SHP77 treated with DMSO at 0.1 percent for 48 hours (cell line): ENCODE data around the gene CCND3.
"Not testable (repeated sequence)": the region's sequence is repeated elsewhere in the genome, so short reads cannot be mapped to it uniquely, and the experiment has no call there.

Experiments used
- DNase-seq: peaks from one replicate; lab custom pipeline; 2025; lab: John Stamatoyannopoulos, UW

Gene CCND3

GRCh38 chr6:41947581-41948220 lies 6.1 kb upstream of the CCND3 start:
- no peak for DNase-seq

GRCh38 chr6:41943456-41943855 lies 1.8 kb upstream of the CCND3 start:
- no peak for DNase-seq

- not testable (repeated sequence) for DNase-seq
Observed at GRCh38 chr6:41942882-41943281, 1.3 kb upstream of the CCND3 start.

- DNase-seq: no peak
Observed at GRCh38 chr6:41942067-41942851, 651 bp upstream of the CCND3 start.

GRCh38 chr6:41940759-41941279 lies 789 bp downstream of the CCND3 start:
- DNase-seq: no peak

GRCh38 chr6:41939848-41940758 lies 1.5 kb downstream of the CCND3 start:
- no peak for DNase-seq

GRCh38 chr6:41939176-41939847 lies 2.3 kb downstream of the CCND3 start:
- no peak for DNase-seq

- DNase-seq: no peak
Observed at GRCh38 chr6:41938590-41939175, 2.9 kb downstream of the CCND3 start.

GRCh38 chr6:41937861-41938574 lies 3.6 kb downstream of the CCND3 start:
- no peak for DNase-seq

GRCh38 chr6:41937472-41937860 lies 4.1 kb downstream of the CCND3 start:
- DNase-seq: no peak

- DNase-seq: peak; percentile 56
Observed at GRCh38 chr6:41936073-41936837, 5.4 kb downstream of the CCND3 start.

GRCh38 chr6:41935685-41936072 lies 5.9 kb downstream of the CCND3 start:
- no peak for DNase-seq

GRCh38 chr6:41935193-41935574 lies 6.4 kb downstream of the CCND3 start:
- DNase-seq: no peak

- no peak for DNase-seq
Observed at GRCh38 chr6:41934278-41935192, 7.1 kb downstream of the CCND3 start.

GRCh38 chr6:41932378-41932777 lies 9.2 kb downstream of the CCND3 start:
- DNase-seq: no peak

- no peak for DNase-seq
Observed at GRCh38 chr6:41931792-41932191, 9.8 kb downstream of the CCND3 start.

- DNase-seq: no peak
Observed at GRCh38 chr6:41929924-41930323, 11.7 kb downstream of the CCND3 start.

- no peak for DNase-seq
Observed at GRCh38 chr6:41927253-41927652, 14.4 kb downstream of the CCND3 start.

GRCh38 chr6:41922154-41922553 lies 19.5 kb downstream of the CCND3 start:
- no peak for DNase-seq
